ENCODE measurements around the gene FRRS1. TPM values are rescaled to one million over a fixed set of nuclear protein-coding genes. Genes with fewer than 3 reads are reported as not detected.

FRRS1 gene
- polyA plus RNA-seq, 3 donors = 0.61 to 2.1 (median 2.1) TPM

DNA sequence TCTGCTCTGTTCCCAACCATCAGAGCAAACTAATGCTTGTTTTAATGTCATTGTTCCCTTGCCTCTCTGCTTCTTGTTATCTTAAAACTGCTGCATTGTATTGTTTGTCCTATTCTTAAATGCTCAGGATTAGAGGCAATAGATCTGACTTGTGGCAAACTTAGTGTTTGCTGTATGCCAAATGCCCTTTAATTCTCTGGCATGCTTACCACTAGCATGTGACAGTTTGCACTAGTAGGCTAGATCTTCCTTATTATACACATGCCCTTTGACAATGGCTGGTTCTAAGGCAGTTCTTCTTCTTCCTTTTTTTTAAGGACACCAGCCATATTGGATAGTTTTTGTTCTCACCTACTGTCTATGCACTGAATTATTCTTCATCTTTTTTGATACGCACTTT, 90.4 kb downstream of the FRRS1 start:
- Mint-ChIP-seq H3K36me3 (no peaks in the 10 kb centered on the region), H3K27ac (no peak overlapping the region), H3K4me3 (no peak overlapping the region), H3K27me3 (ENCODE audit: low read depth in 3 of 3) (peaks cover 0 to 2% (median 0%) of the 10 kb centered on the region in 3 donors), H3K4me1 (no peaks in the 10 kb centered on the region), H3K9me3 (peaks cover 0 to 4% (median 0%) of the 10 kb centered on the region in 7 donors)
- peaks cover 0 to 3% of the 10 kb centered on the region in 2 donors for H3K27me3 ChIP-seq (ENCODE audit: control insufficient read depth in 2 of 2, insufficient read depth in 2 of 2, low read length in 2 of 2)
- H3K9ac ChIP-seq (ENCODE audit: insufficient read depth, low read length, poor library complexity, severe bottlenecking) = no peak overlapping the region
- no peaks in the 10 kb centered on the region for H3K36me3 ChIP-seq (replicated peaks in 1 of 2; ENCODE audit: control insufficient read depth in 1 of 2, insufficient read depth in 2 of 2, low read length in 2 of 2)
- DNase-seq = no peak
- H3K27ac ChIP-seq (ENCODE audit: low read depth in 1 of 2, low read length in 2 of 2) = no peak overlapping the region
- H3K4me2 ChIP-seq (replicated peaks; ENCODE audit: extremely low read depth, low read length, poor library complexity, severe bottlenecking) = no peak overlapping the region
- no CpG with 5 or more reads among the region's 1 CpG for WGBS (ENCODE audit: insufficient coverage)
- TF ChIP-seq, protein P1, sequence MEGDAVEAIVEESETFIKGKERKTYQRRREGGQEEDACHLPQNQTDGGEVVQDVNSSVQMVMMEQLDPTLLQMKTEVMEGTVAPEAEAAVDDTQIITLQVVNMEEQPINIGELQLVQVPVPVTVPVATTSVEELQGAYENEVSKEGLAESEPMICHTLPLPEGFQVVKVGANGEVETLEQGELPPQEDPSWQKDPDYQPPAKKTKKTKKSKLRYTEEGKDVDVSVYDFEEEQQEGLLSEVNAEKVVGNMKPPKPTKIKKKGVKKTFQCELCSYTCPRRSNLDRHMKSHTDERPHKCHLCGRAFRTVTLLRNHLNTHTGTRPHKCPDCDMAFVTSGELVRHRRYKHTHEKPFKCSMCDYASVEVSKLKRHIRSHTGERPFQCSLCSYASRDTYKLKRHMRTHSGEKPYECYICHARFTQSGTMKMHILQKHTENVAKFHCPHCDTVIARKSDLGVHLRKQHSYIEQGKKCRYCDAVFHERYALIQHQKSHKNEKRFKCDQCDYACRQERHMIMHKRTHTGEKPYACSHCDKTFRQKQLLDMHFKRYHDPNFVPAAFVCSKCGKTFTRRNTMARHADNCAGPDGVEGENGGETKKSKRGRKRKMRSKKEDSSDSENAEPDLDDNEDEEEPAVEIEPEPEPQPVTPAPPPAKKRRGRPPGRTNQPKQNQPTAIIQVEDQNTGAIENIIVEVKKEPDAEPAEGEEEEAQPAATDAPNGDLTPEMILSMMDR (IDR thresholded peaks at IDR 0.05) = no peak
- H4K20me1 ChIP-seq (ENCODE audit: insufficient read depth, low read length) = no peaks in the 10 kb centered on the region
- intact Hi-C loops (cut with micrococcal nuclease) = no loop called here
- H3K4me1 ChIP-seq (ENCODE audit: control insufficient read depth in 1 of 2, insufficient read depth in 2 of 2, low read length in 2 of 2) = no peaks in the 10 kb centered on the region
- no peaks in the 10 kb centered on the region for H3K79me2 ChIP-seq (ENCODE audit: insufficient read depth, low read length)
- no peaks in the 10 kb centered on the region for H3K9me3 ChIP-seq (replicated peaks in 1 of 2; ENCODE audit: control insufficient read depth in 1 of 2, insufficient read depth in 1 of 2, low read length in 2 of 2)
- H3K4me3 ChIP-seq (replicated peaks in 1 of 3; ENCODE audit: low read depth in 2 of 3, low read length in 3 of 3) = no peak overlapping the region
- H2AFZ ChIP-seq (ENCODE audit: insufficient read depth, low read depth, low read length, poor library complexity, severe bottlenecking) = no peak overlapping the region

DNA sequence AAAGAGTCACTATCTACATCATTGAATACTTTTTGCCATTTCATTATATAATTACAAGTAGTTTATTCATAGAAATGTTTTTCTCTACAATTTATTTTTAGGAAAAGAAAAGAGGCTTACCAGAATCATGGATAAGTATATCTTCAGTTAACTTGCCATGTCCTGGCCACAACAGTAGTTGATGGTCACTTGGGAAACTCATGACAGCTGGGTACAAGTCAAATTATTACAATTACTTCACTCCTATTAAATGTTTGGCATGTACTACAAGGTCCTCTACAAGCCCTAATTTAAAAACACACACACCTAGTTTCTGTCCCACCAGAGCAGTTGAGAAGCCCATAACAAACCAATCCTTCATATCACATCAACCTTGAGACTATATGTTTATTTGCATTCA, 91.1 kb downstream of the FRRS1 start:
- H3K79me2 ChIP-seq (ENCODE audit: insufficient read depth, low read length) = no peaks in the 10 kb centered on the region
- H4K20me1 ChIP-seq (ENCODE audit: insufficient read depth, low read length) = no peaks in the 10 kb centered on the region
- no peaks in the 10 kb centered on the region for H3K4me1 ChIP-seq (ENCODE audit: control insufficient read depth in 1 of 2, insufficient read depth in 2 of 2, low read length in 2 of 2)
- peaks cover 0 to 3% of the 10 kb centered on the region in 2 donors for H3K27me3 ChIP-seq (ENCODE audit: control insufficient read depth in 2 of 2, insufficient read depth in 2 of 2, low read length in 2 of 2)
- H2AFZ ChIP-seq (ENCODE audit: insufficient read depth, low read depth, low read length, poor library complexity, severe bottlenecking) = no peak overlapping the region
- H3K36me3 Mint-ChIP-seq = no peaks in the 10 kb centered on the region
- TF ChIP-seq, protein P1 (IDR thresholded peaks at IDR 0.05) = no peak
- no peak overlapping the region for H3K4me3 ChIP-seq (replicated peaks in 1 of 3; ENCODE audit: low read depth in 2 of 3, low read length in 3 of 3)
- H3K9me3 ChIP-seq (replicated peaks in 1 of 2; ENCODE audit: control insufficient read depth in 1 of 2, insufficient read depth in 1 of 2, low read length in 2 of 2) = no peaks in the 10 kb centered on the region
- no peak for DNase-seq
- H3K4me1 Mint-ChIP-seq = no peaks in the 10 kb centered on the region
- no peak overlapping the region for H3K4me3 Mint-ChIP-seq
- no peaks in the 10 kb centered on the region for H3K36me3 ChIP-seq (replicated peaks in 1 of 2; ENCODE audit: control insufficient read depth in 1 of 2, insufficient read depth in 2 of 2, low read length in 2 of 2)
- no peak overlapping the region for H3K27ac Mint-ChIP-seq
- H3K9ac ChIP-seq (ENCODE audit: insufficient read depth, low read length, poor library complexity, severe bottlenecking) = no peak overlapping the region
- intact Hi-C loops (cut with micrococcal nuclease) = no loop called here
- H3K27me3 Mint-ChIP-seq (ENCODE audit: low read depth in 3 of 3) = peaks cover 0 to 2% (median 0%) of the 10 kb centered on the region in 3 donors
- no peak overlapping the region for H3K4me2 ChIP-seq (replicated peaks; ENCODE audit: extremely low read depth, low read length, poor library complexity, severe bottlenecking)
- H3K27ac ChIP-seq (ENCODE audit: low read depth in 1 of 2, low read length in 2 of 2) = no peak overlapping the region
- peaks cover 0 to 4% (median 0%) of the 10 kb centered on the region in 7 donors for H3K9me3 Mint-ChIP-seq
